H1 (cell line): Measurements from ENCODE around the gene GJB4. TPM values are rescaled to one million over a fixed set of nuclear protein-coding genes. Genes with fewer than 3 reads are reported as not detected.

Experiments used
- CTCF ChIA-PET: fragments of 300-600 bp; sonication (Branson Sonifier 250); formaldehyde crosslinking; loops from one replicate; lab custom pipeline; 2021; ENCODE audit not compliant: partially characterized antibody; lab: Charles Lee
- POLR2A ChIA-PET: fragments of 300-600 bp; sonication (Branson Sonifier 250); formaldehyde crosslinking; loops from one replicate; lab custom pipeline; 2021; ENCODE audit warnings: inconsistent platforms; ENCODE audit not compliant: partially characterized antibody; lab: Charles Lee
- DNase-seq, 2 experiments: peaks; one replicate each; pipeline versions ENCODE4 v3.0.0 to v3.0.0-alpha.2; 2010 to 2022; ENCODE audit warnings: low spot score in 2 of 2, low read depth in 1 of 2, mixed read lengths in 1 of 2
- FAIRE-seq: peaks from 2 replicates; lab custom pipeline; 2011; peaks lifted over from hg19 to GRCh38; lab: Jason Lieb, UNC
- H2AFZ ChIP-seq: 2 replicates; pipeline ENCODE4 v1.8.1; 2012; ENCODE audit warnings: low read length, inconsistent platforms
- H2AK5ac ChIP-seq: 2 replicates; pipeline ENCODE4 v1.6.1; 2013; ENCODE audit warnings: low read depth, low read length
- H2BK120ac ChIP-seq: replicated peaks from 2 replicates; pipeline ENCODE3; 2013; ENCODE audit warnings: low read depth, low read length, inconsistent platforms
- H2BK12ac ChIP-seq: 2 replicates; pipeline ENCODE4 v1.6.1; 2013; ENCODE audit warnings: low read depth, low read length
- H2BK15ac ChIP-seq: 2 replicates; pipeline ENCODE4 v1.6.1; 2013; ENCODE audit warnings: low read length
- H2BK20ac ChIP-seq: 2 replicates; pipeline ENCODE4 v1.6.1; 2013; ENCODE audit warnings: low read length
- H2BK5ac ChIP-seq: 2 replicates; pipeline ENCODE4 v1.6.1; 2013; ENCODE audit warnings: low read depth, low read length
- H3K14ac ChIP-seq: 2 replicates; pipeline ENCODE4 v1.6.1; 2013; ENCODE audit warnings: inconsistent platforms; ENCODE audit not compliant: insufficient read length
- H3K18ac ChIP-seq: 2 replicates; pipeline ENCODE4 v1.6.1; 2013; ENCODE audit warnings: low read length; ENCODE audit errors: extremely low read depth
- H3K23ac ChIP-seq: 2 replicates; pipeline ENCODE4 v1.6.1; 2013; ENCODE audit warnings: inconsistent platforms; ENCODE audit not compliant: insufficient read length
- H3K23me2 ChIP-seq: 2 replicates; pipeline ENCODE4 v1.6.1; 2013; ENCODE audit warnings: low read depth, low read length
- H3K27ac ChIP-seq: 2 replicates; pipeline ENCODE4 v1.6.1; 2011; ENCODE audit warnings: low read depth, low read length, inconsistent platforms
- H3K27me3 ChIP-seq, 4 experiments: replicated peaks in 1 of 4; 1 replicate in 1 of 4; 2 replicates in 3 of 4; pipeline versions ENCODE4 v1.6.1 to v1.8.1; 2011 to 2013; ENCODE audit warnings: low read length in 3 of 4, mild to moderate bottlenecking in 3 of 4, inconsistent platforms in 2 of 4, mixed read lengths in 2 of 4, moderate library complexity in 1 of 4; ENCODE audit not compliant: control insufficient read depth in 3 of 4, insufficient read depth in 3 of 4; ENCODE audit errors: extremely low read depth in 1 of 4
- H3K36me3 ChIP-seq, 4 experiments: 2 replicates each; pipeline versions ENCODE4 v1.6.1 to v1.8.1; 2011 to 2013; ENCODE audit warnings: mild to moderate bottlenecking in 4 of 4, low read length in 3 of 4, moderate library complexity in 2 of 4, control low read depth in 1 of 4, inconsistent platforms in 1 of 4; ENCODE audit not compliant: insufficient read depth in 4 of 4, control insufficient read depth in 2 of 4
- H3K4ac ChIP-seq: replicated peaks from 2 replicates; pipeline ENCODE3; 2013; ENCODE audit warnings: low read length, low read depth, mixed read lengths, inconsistent platforms; ENCODE audit not compliant: insufficient read length
- H3K4me1 ChIP-seq, 4 experiments: replicated peaks in 1 of 4; 1 replicate in 1 of 4; 2 replicates in 3 of 4; pipeline versions ENCODE4 v1.6.1 to v1.8.1; 2011 to 2013; ENCODE audit warnings: low read length in 3 of 4, inconsistent platforms in 2 of 4, mixed read lengths in 1 of 4; ENCODE audit not compliant: insufficient read depth in 4 of 4, control insufficient read depth in 3 of 4
- H3K4me2 ChIP-seq, 2 experiments: 2 replicates each; pipeline versions ENCODE4 v1.6.1 to v1.8.1; 2011 to 2013; ENCODE audit warnings: low read depth in 2 of 2, low read length in 2 of 2, control low read depth in 1 of 2, inconsistent platforms in 1 of 2, mild to moderate bottlenecking in 1 of 2; ENCODE audit not compliant: insufficient read depth in 1 of 2
- H3K4me3 ChIP-seq, 4 experiments: fragments of 200-600, 300-600 bp in 1 of 4; sonication (generic), shearing (Covaris generic), sonication (Bioruptor Twin) in 1 of 4; 2 replicates each; pipeline versions ENCODE4 v1.5.1 to v1.8.1; 2011 to 2016; ENCODE audit warnings: low read length in 4 of 4, low read depth in 3 of 4, control low read depth in 2 of 4, inconsistent platforms in 2 of 4, mild to moderate bottlenecking in 2 of 4, mixed read lengths in 1 of 4, moderate library complexity in 1 of 4; ENCODE audit not compliant: insufficient read depth in 2 of 4; ENCODE audit errors: extremely low read depth in 1 of 4
- H3K56ac ChIP-seq: replicated peaks from 2 replicates; pipeline ENCODE3; 2013; ENCODE audit warnings: low read depth, mild to moderate bottlenecking, mixed read lengths, low read length, inconsistent platforms; ENCODE audit not compliant: insufficient read length
- H3K79me1 ChIP-seq: 2 replicates; pipeline ENCODE4 v1.6.1; 2013; ENCODE audit warnings: low read depth, low read length, control low read depth
- H3K79me2 ChIP-seq, 2 experiments: 2 replicates each; pipeline versions ENCODE4 v1.6.1 to v1.8.1; 2012 to 2013; ENCODE audit warnings: low read length in 2 of 2, mild to moderate bottlenecking in 2 of 2, inconsistent platforms in 1 of 2; ENCODE audit not compliant: insufficient read depth in 2 of 2, control insufficient read depth in 1 of 2
- H3K9ac ChIP-seq, 4 experiments: replicated peaks in 1 of 4; 1 replicate in 1 of 4; 2 replicates in 3 of 4; pipeline versions ENCODE4 v1.6.1 to v1.8.1; 2011 to 2013; ENCODE audit warnings: low read depth in 3 of 4, low read length in 3 of 4, control low read depth in 2 of 4, mild to moderate bottlenecking in 2 of 4, moderate library complexity in 2 of 4, inconsistent platforms in 1 of 4; ENCODE audit errors: extremely low read depth in 1 of 4
- H3K9me3 ChIP-seq, 2 experiments: 2 replicates each; pipeline versions ENCODE4 v1.6.1 to v1.8.1; 2012 to 2013; ENCODE audit warnings: mild to moderate bottlenecking in 2 of 2, moderate library complexity in 2 of 2, control low read depth in 1 of 2, inconsistent platforms in 1 of 2, low read depth in 1 of 2, low read length in 1 of 2, mixed read lengths in 1 of 2; ENCODE audit not compliant: insufficient read depth in 2 of 2
- H4K20me1 ChIP-seq, 2 experiments: replicated peaks in 1 of 2; 2 replicates each; pipeline versions ENCODE3 to v1.8.1; 2011 to 2013; ENCODE audit warnings: inconsistent platforms in 2 of 2, low read length in 2 of 2, mild to moderate bottlenecking in 1 of 2; ENCODE audit not compliant: insufficient read depth in 2 of 2, control insufficient read depth in 1 of 2
- H4K5ac ChIP-seq: 2 replicates; pipeline ENCODE4 v1.6.1; 2013; ENCODE audit warnings: low read length, low read depth, mixed read lengths, inconsistent platforms; ENCODE audit not compliant: insufficient read length
- H4K8ac ChIP-seq: 2 replicates; pipeline ENCODE4 v1.8.0; 2013; ENCODE audit warnings: mild to moderate bottlenecking, moderate library complexity, low read length, inconsistent platforms; ENCODE audit not compliant: insufficient read depth; ENCODE audit errors: extremely low read depth
- H4K91ac ChIP-seq: replicated peaks from 2 replicates; pipeline ENCODE3; 2013; ENCODE audit warnings: low read length, mixed read lengths, inconsistent platforms; ENCODE audit not compliant: insufficient read length
- CREB1 ChIP-seq: IDR thresholded peaks from 2 replicates; pipeline ENCODE4 v1.6.1; 2012; ENCODE audit warnings: inconsistent platforms
- MAX ChIP-seq: IDR thresholded peaks from 2 replicates; pipeline ENCODE4 v1.6.1; 2012; ENCODE audit warnings: inconsistent platforms
- RBBP5 ChIP-seq: IDR thresholded peaks from 2 replicates; pipeline ENCODE4 v1.7.1; 2012; ENCODE audit warnings: low read depth, mild to moderate bottlenecking, inconsistent platforms, low read length, moderate library complexity, borderline replicate concordance
- USF2 ChIP-seq: IDR thresholded peaks from 2 replicates; pipeline ENCODE4 v1.6.1; 2011; ENCODE audit warnings: low read length, improper control_type of control experiment
- WGBS, 2 experiments: shearing (Covaris generic) in 1 of 2; methylation state at CpG; one replicate each; pipeline versions ENCODE4 v1.1.6 to v1.1.7; 2013 to 2015; ENCODE audit warnings: low lambda C conversion rate in 2 of 2, mixed read lengths in 2 of 2, inconsistent platforms in 1 of 2, low coverage in 1 of 2, missing lambda C conversion rate in 1 of 2; ENCODE audit not compliant: insufficient replicate concordance in 2 of 2, insufficient coverage in 1 of 2, insufficient read length in 1 of 2; ENCODE audit errors: extremely low coverage in 1 of 2, missing lambda C conversion rate in 1 of 2; 5-methylcytosine and 5-hydroxymethylcytosine counted together
- polyA plus RNA-seq, 7 experiments: library from polyadenylated mRNA; depleted of rRNA in 3 of 7; stranded (reverse) in 5 of 7; unstranded in 2 of 7; fragments of >200 nt in 5 of 7; fragments of 200-250 nt in 2 of 7; gene quantifications; 1 replicate in 5 of 7; 2 replicates in 1 of 7; 4 replicates in 1 of 7; pipeline versions ENCODE4 v1.2.1 to v1.2.3, GENCODE V29; 2011 to 2013; ENCODE audit warnings: missing spikeins in 2 of 7, mixed read lengths in 2 of 7
- total RNA-seq: library from RNA; stranded (reverse); fragmentation: NEBNext Ultra II Directional; extraction: Animal tissue kit (Norgen Biotek cat#: 25700); gene quantifications from 2 replicates; pipeline ENCODE4 v1.2.1, GENCODE V29; 2021

The GJB4 gene
- total and polyA plus RNA-seq, 2 of the 8 experiments (the other 6 are each of a cell fraction or from before 2014, with no cell fraction given): 0.20 to 0.41 TPM

- no peak overlapping the region for H3K23ac ChIP-seq
- 0 out of 2 replicates have a peak overlapping the region, but pooled peaks have one; percentile 12 for H2BK5ac ChIP-seq
- WGBS, 2 experiments: 62% methylated on average over 8 of the region's 8 CpGs; no CpG with 5 or more reads in 1 of the 2 experiments
- H3K79me1 ChIP-seq: no peaks in the 10 kb centered on the region
- H3K23me2 ChIP-seq: no peaks in the 10 kb centered on the region
- H4K5ac ChIP-seq: no peak overlapping the region
- TF ChIP-seq CREB1 (peak; percentile 69), MAX (peak; percentile 47; the same call in 1 of the 2 replicates), RBBP5 (no peak), USF2 (no peak)
- TF ChIP-seq, all 59 proteins: peak for 2
- Histone ChIP-seq H2BK15ac (0 out of 2 replicates have a peak overlapping the region, but pooled peaks have one; percentile 73), H3K4me2 (peak overlapping the region in 1 of 2 experiments; percentile 39; a peak in 1 of 4 replicates), H4K8ac (no peak overlapping the region), H3K4ac (peak overlapping the region; percentile 19), H4K91ac (peak overlapping the region; percentile 85), H2AFZ (no peak overlapping the region), H2BK20ac (peak overlapping the region; percentile 86; the same call in 1 of the 2 replicates), H3K27me3 (no peaks in the 10 kb centered on the region; a peak in 1 of 7 replicates), H3K9me3 (no peaks in the 10 kb centered on the region; a peak in 1 of 4 replicates), H2BK120ac (peak overlapping the region; percentile 79), H2BK12ac (peak overlapping the region; percentile 76; the same call in 1 of the 2 replicates), H3K56ac (no peak overlapping the region), H3K27ac (no peak overlapping the region), H3K79me2 (no peaks in the 10 kb centered on the region), H3K18ac (peak overlapping the region; percentile 93; the same call in 1 of the 2 replicates), H4K20me1 (no peaks in the 10 kb centered on the region), H3K14ac (no peak overlapping the region), H3K4me3 (peak overlapping the region in 1 of 4 experiments; percentile 0; a peak in 2 of 8 replicates), H3K9ac (no peak overlapping the region), H2AK5ac (peak overlapping the region; percentile 68; the same call in 1 of the 2 replicates), H3K36me3 (no peaks in the 10 kb centered on the region), H3K4me1 (peaks cover 5 to 20% (median 8%) of the 10 kb centered on the region in 4 experiments)
- no peak for DNase-seq
- ChIA-PET CTCF (interaction anchor here (1.2 to 1.4 kb wide), 2 partner anchors 11 to 28 kb away, joined by 3 read pairs; no protein-coding TSS in a partner anchor), POLR2A (interaction anchor here (1.0 to 1.4 kb wide), 2 partner anchors 18 to 19 kb away, joined by 3 read pairs; partner anchors contain the start of gene GJB3)
- FAIRE-seq: peak; percentile 80
Observed at GRCh38 chr1:34763142-34763781, 3.7 kb downstream of the GJB4 start.
